ENCODE results near the gene LRRN4. TPM values are rescaled to one million over a fixed set of nuclear protein-coding genes. Genes with fewer than 3 reads are reported as not detected.

The LRRN4 gene
- total RNA-seq, 1 experiment from 2014 or later: 0.10 TPM

GRCh38 chr20:5991623-5992441 is 62.0 kb downstream of the LRRN4 start (continued):
- TF ChIP-seq ZBTB33 (IDR thresholded peaks at IDR 0.05; ENCODE audit: extremely low read depth, insufficient replicate concordance, low read length) (no peak), SP1 (IDR thresholded peaks at IDR 0.05; ENCODE audit: low read depth) (no peak)

DNA sequence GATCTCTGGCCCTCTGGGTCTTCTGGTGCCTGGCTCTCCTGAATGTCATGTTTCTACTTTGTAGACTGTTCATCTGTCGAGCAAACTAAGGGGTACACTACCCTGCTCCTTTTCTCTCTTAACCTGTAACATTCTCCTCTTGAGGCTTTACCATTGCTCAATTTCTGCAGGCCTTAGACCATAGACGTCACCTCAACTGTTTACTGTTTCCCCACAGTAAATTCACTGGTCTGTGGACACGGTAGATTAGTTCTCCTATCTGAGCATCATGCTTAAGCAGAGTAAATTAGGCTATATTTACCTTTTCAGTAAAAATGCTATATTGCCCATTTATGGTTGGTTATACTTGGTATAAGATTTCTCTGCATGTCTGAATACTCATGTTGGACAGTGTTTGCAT is 62.9 kb downstream of the LRRN4 start:
- H4K20me1 ChIP-seq (ENCODE audit: insufficient read depth): no peaks in the 10 kb centered on the region
- intact Hi-C loops (cut with micrococcal nuclease): no loop called here
- CTCF ChIA-PET: no interaction called here
- RAD21 ChIA-PET (ENCODE audit: low non-redundant PET in 1 of 2, low total read pairs in 2 of 2, uncharacterized antibody in 2 of 2, unreplicated experiment in 2 of 2): no interaction called here
- no peak overlapping the region for H3K27ac ChIP-seq (ENCODE audit: low read depth, low read length)
- no peak overlapping the region for H3K9ac ChIP-seq (ENCODE audit: low read length)
- POLR2A ChIA-PET: no interaction called here
- no peaks in the 10 kb centered on the region for H3K27me3 ChIP-seq (ENCODE audit: insufficient read depth, low read length)
- TF ChIP-seq FOSL1 (IDR thresholded peaks at IDR 0.05; ENCODE audit: low read depth) (no peak), ELF1 (IDR thresholded peaks at IDR 0.05; ENCODE audit: borderline replicate concordance, low read depth) (no peak), ZFX (IDR thresholded peaks at IDR 0.05) (no peak), SRF (IDR thresholded peaks at IDR 0.05; ENCODE audit: low read depth) (no peak), CTCF (IDR thresholded peaks at IDR 0.05 in 2 of 3, conservative IDR thresholded peaks at IDR 0.05 in 1 of 3; ENCODE audit: borderline replicate concordance in 1 of 3, insufficient read depth in 1 of 3, low read depth in 2 of 3, low read length in 2 of 3) (no peak), CEBPB (IDR thresholded peaks at IDR 0.05; ENCODE audit: low read depth) (no peak), EZH2 (IDR thresholded peaks at IDR 0.05) (no peak), POLR2A (IDR thresholded peaks at IDR 0.05; ENCODE audit: borderline replicate concordance, extremely low read depth, insufficient read depth, insufficient read length) (no peak)
- peaks cover 31 to 39% of the 10 kb centered on the region in 2 experiments for H3K36me3 ChIP-seq (ENCODE audit: control insufficient read depth in 1 of 2, insufficient read depth in 2 of 2, low read length in 2 of 2)
- H3K4me1 ChIP-seq (ENCODE audit: control insufficient read depth in 1 of 2, insufficient read depth in 2 of 2, low read length in 2 of 2): no peaks in the 10 kb centered on the region
- H3K4me2 ChIP-seq (ENCODE audit: low read length): no peak overlapping the region
- no peak overlapping the region for H2AFZ ChIP-seq (ENCODE audit: low read depth, low read length, poor library complexity, severe bottlenecking)
- no peaks in the 10 kb centered on the region for H3K79me2 ChIP-seq (ENCODE audit: insufficient read depth, low read length)
- no peak overlapping the region for H3K4me3 ChIP-seq (replicated peaks in 1 of 2; ENCODE audit: low read depth in 1 of 2, low read length in 2 of 2)
- no peaks in the 10 kb centered on the region for H3K9me2 ChIP-seq (ENCODE audit: insufficient read depth)
- BruUV-seq (replicated peaks): no TSS peak
- DNase-seq (ENCODE audit: low read depth, low spot score) (no peak), ATAC-seq (no peak)
- H3K9me3 ChIP-seq (ENCODE audit: control insufficient read depth in 1 of 2, insufficient read depth in 1 of 2, low read depth in 1 of 2, low read length in 2 of 2): no peaks in the 10 kb centered on the region

Other genes starting within 250 kb of the LRRN4 start
- gene CHGB, start 142.6 kb downstream of the LRRN4 start, total RNA-seq (2021; ENCODE audit: unreplicated experiment): 0.25 TPM
- gene TRMT6, start 103.5 kb downstream of the LRRN4 start, total RNA-seq (2021; ENCODE audit: unreplicated experiment): 13.2 TPM
- gene MCM8, start 103.4 kb downstream of the LRRN4 start, total RNA-seq (2021; ENCODE audit: unreplicated experiment): 21.9 TPM
- 36.7 TPM for gene CRLS1, start 47.9 kb downstream of the LRRN4 start, total RNA-seq (2021; ENCODE audit: unreplicated experiment)
- gene FERMT1, start 69.0 kb upstream of the LRRN4 start, total RNA-seq (2021; ENCODE audit: unreplicated experiment): 34.9 TPM

Measured in HCT116 (cell line).